Peyer's patch (tissue), 4 donors: ENCODE results near the gene TLK1. TPM values are rescaled to one million over a fixed set of nuclear protein-coding genes. Genes with fewer than 3 reads are reported as not detected.

Experiments used
- DNase-seq, 3 donors: peaks; one replicate each; pipeline ENCODE4 v3.0.0-alpha.2; 2017 to 2019
- H3K27ac ChIP-seq, 4 donors: fragments of 200-600 bp; sonication (generic); one replicate each; pipeline ENCODE4 v1.5.1; 2016 to 2019
- H3K27me3 ChIP-seq, 2 donors: fragments of 200-600 bp; sonication (generic); one replicate each; pipeline ENCODE4 v1.5.1; 2019
- H3K36me3 ChIP-seq, 3 donors: fragments of 200-600 bp; sonication (generic); one replicate each; pipeline ENCODE4 v1.5.1; 2016 to 2019
- H3K4me1 ChIP-seq, 4 donors: fragments of 200-600 bp; sonication (generic); one replicate each; pipeline ENCODE4 v1.5.1; 2016 to 2019
- H3K4me3 ChIP-seq, 4 donors: fragments of 200-600 bp; sonication (generic); 1 replicate in 3 of 4; 2 replicates in 1 of 4; pipeline ENCODE4 v1.5.1; 2016 to 2019; ENCODE audit warnings: mild to moderate bottlenecking in 1 of 4
- H3K9me3 ChIP-seq, 4 donors: fragments of 200-600 bp; sonication (generic); one replicate each; pipeline ENCODE4 v1.5.1; 2016 to 2019; ENCODE audit warnings: mild to moderate bottlenecking in 1 of 4
- POLR2A ChIP-seq, 2 donors: fragments of 450-650 bp; IDR thresholded peaks; one replicate each; pipeline ENCODE4 v1.5.1; 2017; ENCODE audit warnings: antibody characterized with exemption in 2 of 2, mild to moderate bottlenecking in 2 of 2, moderate library complexity in 2 of 2
- total RNA-seq, 4 donors: library from RNA; depleted of rRNA; stranded (reverse); fragments of >200 nt; gene quantifications; one replicate each; pipeline ENCODE4 v1.1.0, GENCODE V29; 2016
- TF ChIP-seq, protein P1 (sequence below), 6 experiments: fragments of 450-650 bp in 4 of 6; fragments of 200-600 bp in 2 of 6; sonication (generic) in 1 of 6; IDR thresholded peaks; one replicate each; pipeline ENCODE4 v1.5.1; 2017 to 2019; ENCODE audit warnings: antibody characterized with exemption in 6 of 6, mild to moderate bottlenecking in 3 of 6, moderate library complexity in 1 of 6

The TLK1 gene
- total RNA-seq, 4 donors from 2014 or later = 26.4 to 99.0 (median 45.0) TPM

DNA sequence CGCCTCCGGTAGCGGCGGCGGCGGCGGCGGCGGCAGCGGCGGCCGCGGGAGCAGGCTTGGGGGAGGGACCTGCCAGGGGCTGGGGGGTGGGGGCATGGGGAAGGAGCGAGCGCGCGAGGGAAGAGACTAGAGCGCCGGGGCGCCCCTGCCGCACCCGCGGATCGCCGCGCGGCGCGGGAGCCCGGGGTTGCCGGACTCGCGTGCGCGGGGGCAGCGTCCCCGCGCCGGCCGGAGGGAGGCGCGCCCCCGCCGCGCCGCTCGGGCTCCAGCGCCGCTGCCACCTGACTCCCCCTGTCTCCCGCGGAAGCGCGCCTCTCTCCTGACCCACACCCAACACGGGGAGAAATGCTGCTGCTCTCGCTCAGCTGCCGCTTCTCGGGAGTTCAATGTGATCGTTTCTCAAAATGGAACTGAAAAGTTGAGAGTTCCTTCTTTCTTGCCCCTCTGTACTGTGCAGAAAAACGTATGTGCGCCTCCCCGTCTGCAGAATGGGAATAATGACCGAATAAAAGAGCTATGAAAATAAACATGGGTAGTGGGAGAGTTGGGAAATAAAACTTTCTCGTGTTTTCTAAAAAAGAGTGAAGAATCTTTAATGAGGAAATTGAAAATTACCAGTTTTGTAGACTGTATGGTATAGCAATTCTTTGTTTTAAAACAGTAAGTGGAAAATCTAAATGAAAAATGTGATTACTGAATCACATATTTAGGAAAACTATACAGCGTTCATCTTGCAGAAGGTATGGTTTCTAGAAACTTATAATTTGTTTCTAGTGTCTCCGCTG lies 455 bp upstream of the TLK1 start:
- H3K27ac ChIP-seq = peak overlapping the region; percentile 96 to 98 (median 97)
- H3K4me3 ChIP-seq = peak overlapping the region; percentile 76 to 91 (median 80)
- no peaks in the 10 kb centered on the region for H3K36me3 ChIP-seq
- DNase-seq = peak; percentile 76 to 90 (median 87)
- no peaks in the 10 kb centered on the region for H3K9me3 ChIP-seq
- TF ChIP-seq POLR2A (IDR thresholded peaks at IDR 0.05) = no peak
- TF ChIP-seq, protein P1, sequence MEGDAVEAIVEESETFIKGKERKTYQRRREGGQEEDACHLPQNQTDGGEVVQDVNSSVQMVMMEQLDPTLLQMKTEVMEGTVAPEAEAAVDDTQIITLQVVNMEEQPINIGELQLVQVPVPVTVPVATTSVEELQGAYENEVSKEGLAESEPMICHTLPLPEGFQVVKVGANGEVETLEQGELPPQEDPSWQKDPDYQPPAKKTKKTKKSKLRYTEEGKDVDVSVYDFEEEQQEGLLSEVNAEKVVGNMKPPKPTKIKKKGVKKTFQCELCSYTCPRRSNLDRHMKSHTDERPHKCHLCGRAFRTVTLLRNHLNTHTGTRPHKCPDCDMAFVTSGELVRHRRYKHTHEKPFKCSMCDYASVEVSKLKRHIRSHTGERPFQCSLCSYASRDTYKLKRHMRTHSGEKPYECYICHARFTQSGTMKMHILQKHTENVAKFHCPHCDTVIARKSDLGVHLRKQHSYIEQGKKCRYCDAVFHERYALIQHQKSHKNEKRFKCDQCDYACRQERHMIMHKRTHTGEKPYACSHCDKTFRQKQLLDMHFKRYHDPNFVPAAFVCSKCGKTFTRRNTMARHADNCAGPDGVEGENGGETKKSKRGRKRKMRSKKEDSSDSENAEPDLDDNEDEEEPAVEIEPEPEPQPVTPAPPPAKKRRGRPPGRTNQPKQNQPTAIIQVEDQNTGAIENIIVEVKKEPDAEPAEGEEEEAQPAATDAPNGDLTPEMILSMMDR (IDR thresholded peaks at IDR 0.05) = peak in 1 of 6 experiments; percentile 8
- H3K4me1 ChIP-seq = peaks cover 0 to 8% (median 0%) of the 10 kb centered on the region in 4 donors
- no peaks in the 10 kb centered on the region for H3K27me3 ChIP-seq

DNA sequence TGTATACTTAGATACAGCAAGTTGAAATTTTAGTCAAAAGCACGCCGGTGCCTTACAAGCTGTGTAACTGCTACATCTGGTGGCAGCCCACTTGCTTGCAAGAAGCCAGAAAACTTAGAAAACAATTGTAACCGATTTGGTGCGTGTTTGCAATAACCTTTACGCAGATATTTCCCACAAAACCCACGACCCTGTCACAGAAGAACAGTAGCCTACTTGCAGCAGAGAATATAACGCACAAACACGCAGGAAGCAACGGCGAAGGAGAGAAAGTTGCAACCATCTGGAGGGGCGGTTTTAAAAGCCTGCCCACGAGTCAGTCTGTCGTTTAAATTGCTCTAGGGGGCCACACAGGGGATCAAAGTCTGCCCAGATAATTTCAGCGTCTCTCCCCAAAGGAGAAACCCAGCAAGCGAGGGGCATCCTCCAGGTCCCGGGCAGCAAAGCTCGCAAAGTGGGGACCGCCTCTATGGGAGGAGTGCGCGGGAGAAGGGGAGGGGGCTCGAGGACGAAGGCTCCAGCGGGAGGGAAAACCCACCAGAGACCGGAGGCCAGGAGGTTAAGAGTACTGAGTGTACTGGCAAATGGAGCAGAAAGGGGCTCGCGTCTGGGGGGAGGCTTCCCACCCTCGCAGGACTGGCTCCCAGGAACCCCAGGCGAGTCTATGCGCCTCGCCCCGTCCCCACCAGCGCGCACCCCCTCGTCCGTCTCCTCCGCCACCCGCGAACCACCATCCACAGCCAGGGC lies 1.1 kb downstream of the TLK1 start:
- Histone ChIP-seq H3K9me3 (no peaks in the 10 kb centered on the region), H3K36me3 (no peaks in the 10 kb centered on the region), H3K27ac (peak overlapping the region; percentile 96 to 98 (median 97)), H3K4me3 (peak overlapping the region; percentile 76 to 91 (median 80)), H3K4me1 (peaks cover 0 to 20% (median 3%) of the 10 kb centered on the region in 4 donors), H3K27me3 (no peaks in the 10 kb centered on the region)
- DNase-seq = peak; percentile 56 to 67 (median 65)
- TF ChIP-seq, protein P1 (IDR thresholded peaks at IDR 0.05) = peak in 4 of 6 experiments; percentile 43 to 58 (median 50)
- peak in 1 of 2 donors; percentile 6 for TF ChIP-seq POLR2A (IDR thresholded peaks at IDR 0.05)

DNA sequence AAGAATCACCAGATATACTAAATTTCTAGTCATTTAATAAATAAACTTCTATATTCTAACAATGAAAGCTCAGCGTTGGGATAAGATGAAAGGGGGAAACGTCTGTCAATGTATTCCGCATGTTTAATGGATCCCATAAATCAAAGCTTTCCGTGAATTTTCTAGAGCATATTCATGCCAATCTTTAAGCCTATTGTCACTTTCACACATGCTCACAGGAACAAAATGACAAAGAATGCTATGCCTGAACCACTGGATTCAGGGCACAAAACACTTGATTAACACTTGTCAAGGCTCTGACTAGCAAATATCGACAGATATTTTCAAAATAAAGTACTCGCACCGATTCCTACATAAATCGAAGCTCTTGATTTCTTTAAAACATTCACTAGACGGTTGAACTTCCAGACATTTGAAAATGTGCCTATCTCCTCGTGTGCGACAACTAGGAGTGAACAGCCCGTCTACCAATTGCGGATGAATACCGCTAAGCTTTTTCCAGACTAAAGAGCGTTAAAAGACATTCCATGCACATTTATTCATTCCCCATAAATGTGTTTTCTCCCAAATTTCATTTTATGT lies 1.8 kb downstream of the TLK1 start:
- Histone ChIP-seq H3K36me3 (no peaks in the 10 kb centered on the region), H3K27ac (peak overlapping the region; percentile 96 to 98 (median 97)), H3K4me1 (peaks cover 0 to 26% (median 3%) of the 10 kb centered on the region in 4 donors), H3K9me3 (no peaks in the 10 kb centered on the region), H3K27me3 (no peaks in the 10 kb centered on the region), H3K4me3 (peak overlapping the region; percentile 76 to 91 (median 80))
- DNase-seq = no peak
- no peak for TF ChIP-seq POLR2A (IDR thresholded peaks at IDR 0.05)
- TF ChIP-seq, protein P1 (IDR thresholded peaks at IDR 0.05) = no peak

DNA sequence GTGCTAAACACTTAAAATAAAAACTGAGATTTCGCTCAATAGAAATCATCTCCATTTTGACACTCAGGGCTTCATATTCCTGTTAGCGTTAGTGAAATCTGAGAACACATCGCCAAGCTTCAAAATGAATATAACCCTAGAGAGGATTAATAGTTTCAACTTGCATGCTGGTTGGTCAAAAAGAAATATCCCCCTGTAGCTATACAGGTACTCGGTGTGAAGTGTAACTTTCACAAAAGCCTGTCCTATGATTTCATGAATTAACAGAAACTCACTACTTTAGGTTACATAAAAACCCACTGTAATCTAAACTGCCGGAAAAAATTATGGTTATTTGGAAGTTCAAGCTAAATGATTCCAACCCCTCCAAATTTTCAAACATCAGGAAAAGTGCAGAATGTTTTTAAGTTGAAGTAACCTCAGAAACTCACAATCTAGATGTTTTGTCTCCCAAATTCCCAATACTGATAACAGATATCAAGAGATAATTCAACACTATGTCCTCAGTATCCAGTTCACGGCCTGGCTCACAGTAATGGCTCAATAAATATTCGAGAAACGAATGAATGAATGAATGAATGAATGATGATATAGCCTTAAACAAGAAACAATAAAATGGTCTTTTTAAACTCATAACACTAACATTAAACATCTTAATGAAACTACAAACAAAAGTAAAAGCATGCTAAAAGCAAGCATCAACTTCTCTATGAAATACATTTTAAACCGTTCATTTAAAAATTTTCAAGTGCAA lies 2.5 kb downstream of the TLK1 start:
- Histone ChIP-seq H3K4me1 (peaks cover 0 to 30% (median 3%) of the 10 kb centered on the region in 4 donors), H3K27me3 (no peaks in the 10 kb centered on the region), H3K27ac (no peak overlapping the region), H3K9me3 (no peaks in the 10 kb centered on the region), H3K36me3 (no peaks in the 10 kb centered on the region), H3K4me3 (peak overlapping the region in 3 of 4 donors; percentile 79 to 91 (median 82))
- DNase-seq = no peak
- TF ChIP-seq, protein P1 (IDR thresholded peaks at IDR 0.05) = no peak
- TF ChIP-seq POLR2A (IDR thresholded peaks at IDR 0.05) = no peak

DNA sequence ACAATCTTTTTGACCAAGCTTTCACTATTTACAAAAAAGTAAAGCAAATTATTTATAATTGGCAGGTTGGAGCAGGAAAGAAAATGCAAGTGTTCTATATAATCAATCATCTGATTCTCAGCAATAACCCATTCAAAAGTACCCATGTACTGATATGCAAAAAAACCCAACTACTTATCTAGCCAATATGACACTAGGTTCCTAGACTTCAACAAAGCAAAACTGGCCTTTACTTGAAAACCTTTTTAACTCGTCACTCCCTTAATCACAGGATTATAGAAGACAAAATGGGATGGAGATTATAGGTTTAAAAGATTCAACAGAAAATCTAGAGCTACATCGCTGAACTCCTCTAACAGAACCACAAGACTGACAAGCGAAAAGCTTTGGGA lies 3.6 kb downstream of the TLK1 start:
- peaks cover 0 to 28% (median 3%) of the 10 kb centered on the region in 4 donors for H3K4me1 ChIP-seq
- H3K36me3 ChIP-seq = no peaks in the 10 kb centered on the region

More for the DNA sequence above, 3.6 kb downstream of the TLK1 start:
- no peak for TF ChIP-seq POLR2A (IDR thresholded peaks at IDR 0.05)
- Histone ChIP-seq H3K4me3 (no peak overlapping the region), H3K27me3 (no peaks in the 10 kb centered on the region), H3K27ac (no peak overlapping the region), H3K9me3 (no peaks in the 10 kb centered on the region)
- DNase-seq = no peak
